ENCODE data around the gene SCARF1.

DNA sequence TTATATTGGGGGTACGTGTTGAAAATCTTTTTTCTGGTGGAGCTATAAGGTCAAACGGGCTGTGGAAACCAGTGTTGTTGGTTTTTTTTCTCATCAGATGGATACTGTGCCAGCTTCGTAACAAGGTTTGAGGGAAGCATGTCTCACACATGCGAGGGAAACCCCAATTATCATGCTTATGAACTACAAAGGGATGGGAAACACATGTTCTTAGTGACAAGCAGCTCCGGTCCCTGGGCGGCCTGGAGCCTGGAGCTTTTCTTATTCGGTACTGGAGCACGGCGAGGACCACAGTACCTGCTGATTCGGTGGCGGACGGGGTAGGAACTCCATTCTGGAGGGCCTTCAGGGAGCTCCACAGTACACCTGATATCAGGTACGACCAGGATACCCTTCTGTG is 29.4 kb downstream of the SCARF1 start:
- TF ChIP-seq, protein P1, sequence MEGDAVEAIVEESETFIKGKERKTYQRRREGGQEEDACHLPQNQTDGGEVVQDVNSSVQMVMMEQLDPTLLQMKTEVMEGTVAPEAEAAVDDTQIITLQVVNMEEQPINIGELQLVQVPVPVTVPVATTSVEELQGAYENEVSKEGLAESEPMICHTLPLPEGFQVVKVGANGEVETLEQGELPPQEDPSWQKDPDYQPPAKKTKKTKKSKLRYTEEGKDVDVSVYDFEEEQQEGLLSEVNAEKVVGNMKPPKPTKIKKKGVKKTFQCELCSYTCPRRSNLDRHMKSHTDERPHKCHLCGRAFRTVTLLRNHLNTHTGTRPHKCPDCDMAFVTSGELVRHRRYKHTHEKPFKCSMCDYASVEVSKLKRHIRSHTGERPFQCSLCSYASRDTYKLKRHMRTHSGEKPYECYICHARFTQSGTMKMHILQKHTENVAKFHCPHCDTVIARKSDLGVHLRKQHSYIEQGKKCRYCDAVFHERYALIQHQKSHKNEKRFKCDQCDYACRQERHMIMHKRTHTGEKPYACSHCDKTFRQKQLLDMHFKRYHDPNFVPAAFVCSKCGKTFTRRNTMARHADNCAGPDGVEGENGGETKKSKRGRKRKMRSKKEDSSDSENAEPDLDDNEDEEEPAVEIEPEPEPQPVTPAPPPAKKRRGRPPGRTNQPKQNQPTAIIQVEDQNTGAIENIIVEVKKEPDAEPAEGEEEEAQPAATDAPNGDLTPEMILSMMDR (conservative IDR thresholded peaks at IDR 0.05; ENCODE audit: low read depth, low read length): no peak
- TF ChIP-seq EZH2 (IDR thresholded peaks at IDR 0.05; ENCODE audit: low read length, unreplicated experiment): no peak
